ENCODE measurements around the gene PPP1R16B.
"Not testable (repeated sequence)": the region's sequence is repeated elsewhere in the genome, so short reads cannot be mapped to it uniquely, and the experiment has no call there.

Gene PPP1R16B

GRCh38 chr20:38939686-38940085 is 134.2 kb downstream of the PPP1R16B start:
- DNase-seq: no peak

GRCh38 chr20:38940644-38941043 is 135.1 kb downstream of the PPP1R16B start:
- DNase-seq: no peak

- DNase-seq: no peak
These were observed 136.4 kb downstream of the PPP1R16B start for GRCh38 chr20:38941726-38942389.

- DNase-seq: no peak
These were observed 139.5 kb downstream of the PPP1R16B start for GRCh38 chr20:38945012-38945411.

GRCh38 chr20:38946836-38947235 is 141.3 kb downstream of the PPP1R16B start:
- DNase-seq: no peak

GRCh38 chr20:38947931-38948362 is 142.4 kb downstream of the PPP1R16B start:
- no peak for DNase-seq

- DNase-seq: no peak
These were observed 144.8 kb downstream of the PPP1R16B start for GRCh38 chr20:38950254-38950653.

- no peak for DNase-seq
These were observed 146.1 kb downstream of the PPP1R16B start for GRCh38 chr20:38951611-38952010.

GRCh38 chr20:38952153-38952552 is 146.7 kb downstream of the PPP1R16B start:
- DNase-seq: no peak

GRCh38 chr20:38953630-38954340 is 148.3 kb downstream of the PPP1R16B start:
- no peak for DNase-seq

GRCh38 chr20:38957235-38957876 is 151.9 kb downstream of the PPP1R16B start:
- no peak for DNase-seq

GRCh38 chr20:38957915-38958485 is 152.5 kb downstream of the PPP1R16B start:
- no peak for DNase-seq

GRCh38 chr20:38960187-38960687 is 154.7 kb downstream of the PPP1R16B start:
- not testable (repeated sequence) for DNase-seq

- DNase-seq: peak; percentile 38 to 46
These were observed 156.1 kb downstream of the PPP1R16B start for GRCh38 chr20:38961530-38962043.

GRCh38 chr20:38962044-38962927 is 156.8 kb downstream of the PPP1R16B start, which contains the start of gene DHX35:
TSS of gene DHX35 (plus strand) at chr20:38962344. CDS start at chr20:38962368, 24 bp downstream.
- DNase-seq: peak; percentile 99

- DNase-seq: no peak
These were observed 157.5 kb downstream of the PPP1R16B start for GRCh38 chr20:38962928-38963401.

GRCh38 chr20:38963745-38964144 is 158.2 kb downstream of the PPP1R16B start:
- DNase-seq: no peak

GRCh38 chr20:38965264-38965663 is 159.8 kb downstream of the PPP1R16B start:
- DNase-seq: no peak

- no peak for DNase-seq
These were observed 162.6 kb downstream of the PPP1R16B start for GRCh38 chr20:38968090-38968489.

GRCh38 chr20:38969708-38970107 is 164.2 kb downstream of the PPP1R16B start:
- no peak for DNase-seq

GRCh38 chr20:38970302-38970701 is 164.8 kb downstream of the PPP1R16B start:
- no peak for DNase-seq

All from activated CD4-positive, alpha-beta T cell treated with anti-CD3 and anti-CD28 coated beads, Interleukin-2, amount 50 U/mL, for 48 hours (primary cell).